HG02852 (cell line): Measurements from ENCODE around the gene OR13C8.

Source experiments
- ATAC-seq: cut with Tn5 transposase; IDR thresholded peaks from one replicate; pipeline ENCODE4 v1.9.1; 2021; ENCODE audit warnings: mild to moderate bottlenecking, moderate library complexity; ENCODE audit not compliant: unreplicated experiment

The OR13C8 gene

GRCh38 chr9:104608336-104608735 is 39.4 kb downstream of the OR13C8 start:
- ATAC-seq, result no peak

GRCh38 chr9:104611213-104611612 is 42.2 kb downstream of the OR13C8 start:
- ATAC-seq, result no peak

- no peak for ATAC-seq
These were observed 48.5 kb downstream of the OR13C8 start for GRCh38 chr9:104617418-104617817.

GRCh38 chr9:104618104-104618503 is 49.1 kb downstream of the OR13C8 start, which contains the start of gene OR13C9:
Gene OR13C9 (minus strand): TSS chr9:104618204. CDS start chr9:104618204, 0 bp downstream.
- no peak for ATAC-seq
